GM20000 (cell line): ENCODE results near the gene LSM12.
A peak's percentile ranks its signal among the peaks of the same experiment; 100 is the strongest.

Source experiments
- DNase-seq: peaks from one replicate; pipeline ENCODE4 v3.0.0; 2012; ENCODE audit warnings: low spot score
- CTCF ChIP-seq: IDR thresholded peaks from 2 replicates; pipeline ENCODE4 v1.5.1; 2012; ENCODE audit warnings: mild to moderate bottlenecking, control low read depth; ENCODE audit errors: extremely low read depth, missing control alignments

Gene LSM12

GRCh38 chr17:44084131-44084538, 17.7 kb upstream of the LSM12 start:
- DNase-seq: peak; percentile 45

GRCh38 chr17:44083250-44083849, 16.9 kb upstream of the LSM12 start:
- no peak for DNase-seq
- TF ChIP-seq CTCF: peak; percentile 23

More at GRCh38 chr17:44084131-44084538, 17.7 kb upstream of the LSM12 start:
- no peak for TF ChIP-seq CTCF

GRCh38 chr17:44082256-44082927, 15.9 kb upstream of the LSM12 start:
- no peak for TF ChIP-seq CTCF
- no peak for DNase-seq

DNA sequence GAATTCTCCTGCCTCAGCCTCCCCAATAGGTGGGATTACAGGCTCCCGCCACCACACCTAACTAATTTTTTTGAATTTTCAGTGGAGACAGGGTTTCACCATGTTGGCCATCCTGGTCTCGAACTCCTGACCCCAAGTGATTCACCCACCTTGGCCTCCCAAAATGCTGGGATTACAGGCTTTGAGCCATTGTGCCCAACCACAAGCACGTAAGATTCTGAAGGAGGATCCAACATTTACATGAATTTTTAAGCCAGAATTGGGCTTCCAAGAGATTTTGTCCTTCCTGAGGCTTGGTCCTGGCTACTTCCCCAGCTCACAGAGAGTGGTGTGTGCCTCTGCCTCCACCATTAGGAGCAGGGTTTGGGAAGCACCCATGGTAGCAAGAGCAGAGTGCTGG, 15.2 kb upstream of the LSM12 start:
- DNase-seq: no peak
- no peak for TF ChIP-seq CTCF

DNA sequence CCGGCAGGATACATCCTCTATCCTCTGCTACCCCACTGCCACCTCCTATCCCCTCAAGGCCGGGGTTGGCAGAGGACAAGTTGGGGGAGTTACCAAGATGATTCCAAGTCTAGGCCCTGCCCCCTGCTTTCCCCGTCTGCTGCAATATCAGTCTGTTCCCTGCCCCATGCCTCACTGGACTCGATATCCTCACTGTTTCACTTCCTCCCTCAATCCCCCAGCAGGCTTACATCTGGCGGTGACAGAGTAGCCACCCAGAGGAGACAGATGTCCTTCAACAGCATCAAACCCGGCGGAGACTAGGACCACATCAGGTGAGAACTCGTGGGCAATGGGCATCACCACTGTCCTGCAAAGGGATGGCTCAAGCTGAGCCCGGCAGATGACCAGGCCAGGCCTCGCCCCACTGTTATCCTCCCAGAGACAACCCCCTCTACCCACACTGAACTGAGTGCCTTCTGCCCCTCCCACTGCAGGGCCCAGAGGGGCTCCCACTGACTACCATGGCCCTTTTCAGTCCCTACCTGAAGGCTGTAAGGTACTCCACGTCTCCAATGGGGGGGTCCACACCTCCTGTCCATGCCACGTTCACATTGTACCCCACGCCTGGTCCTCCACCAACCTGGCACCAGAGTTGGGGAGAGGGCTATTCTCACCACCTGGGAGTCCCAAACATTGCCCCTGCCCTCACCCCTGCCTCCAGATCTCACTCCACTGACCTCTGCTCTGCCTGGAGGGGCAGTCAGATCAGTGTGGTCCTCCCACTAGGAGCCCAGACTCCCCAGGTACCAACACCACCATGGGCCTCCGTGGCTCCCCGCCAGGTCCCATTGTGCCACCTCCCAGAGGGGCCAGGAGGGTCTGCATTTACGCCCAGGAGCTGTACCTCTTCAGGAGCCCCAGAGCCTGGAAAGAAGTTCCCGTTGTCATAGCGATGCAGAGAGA, 13.7 kb upstream of the LSM12 start:
- TF ChIP-seq CTCF: no peak

GRCh38 chr17:44078412-44078811, 11.9 kb upstream of the LSM12 start:
- no peak for TF ChIP-seq CTCF
- DNase-seq: no peak

More for the DNA sequence above, 13.7 kb upstream of the LSM12 start:
- DNase-seq: no peak

DNA sequence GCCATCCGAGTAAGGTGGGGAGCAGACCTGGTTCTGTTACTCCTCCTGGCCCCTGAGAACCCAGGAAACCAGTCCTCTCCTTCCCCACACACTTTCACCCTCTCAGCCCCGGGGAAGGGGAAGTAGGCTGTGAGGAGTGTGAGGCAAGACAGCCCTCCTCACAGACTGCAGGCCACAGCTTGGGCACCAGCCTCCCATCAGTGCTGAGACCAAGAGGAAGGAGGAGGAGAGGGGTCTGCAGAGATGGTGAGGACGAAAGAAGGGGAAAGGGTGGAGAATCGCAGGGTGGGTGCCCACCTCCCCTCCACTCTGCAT, 11.1 kb upstream of the LSM12 start:
- no peak for TF ChIP-seq CTCF
- DNase-seq: no peak
